Neutrophil (primary cell): ENCODE results near the gene CRYBA4.

Experiments used
- H3K27ac ChIP-seq: fragments of 200-600 bp; sonication (generic); 2 replicates; pipeline ENCODE4 v1.5.1; 2016; ENCODE audit warnings: mild to moderate bottlenecking, moderate library complexity
- H3K27me3 ChIP-seq: fragments of 200-600 bp; sonication (generic); 2 replicates; pipeline ENCODE4 v1.6.0; 2016; ENCODE audit warnings: mild to moderate bottlenecking
- H3K36me3 ChIP-seq: fragments of 200-600 bp; sonication (generic); 2 replicates; pipeline ENCODE4 v1.5.1; 2017
- H3K4me1 ChIP-seq, 2 experiments: fragments of 200-600 bp in 1 of 2; sonication (generic) in 1 of 2; 1 replicate in 1 of 2; 2 replicates in 1 of 2; pipeline versions ENCODE4 v1.5.1 to v1.6.1; 2013 to 2016; ENCODE audit warnings: low read depth in 1 of 2, low read length in 1 of 2, mild to moderate bottlenecking in 1 of 2, moderate library complexity in 1 of 2; ENCODE audit not compliant: control insufficient read depth in 1 of 2, insufficient read depth in 1 of 2
- H3K4me3 ChIP-seq, 2 experiments: fragments of 200-600 bp in 1 of 2; sonication (generic) in 1 of 2; 1 replicate in 1 of 2; 2 replicates in 1 of 2; pipeline ENCODE4 v1.5.1; 2013 to 2016; ENCODE audit warnings: low read depth in 1 of 2, low read length in 1 of 2, mild to moderate bottlenecking in 1 of 2, moderate library complexity in 1 of 2
- H3K9me3 ChIP-seq: fragments of 200-600 bp; sonication (generic); 2 replicates; pipeline ENCODE4 v1.5.1; 2016
- TF ChIP-seq, protein P1 (sequence below): fragments of 200-600 bp; sonication (generic); IDR thresholded peaks from 2 replicates; pipeline ENCODE4 v1.5.1; 2016; ENCODE audit warnings: antibody characterized with exemption

CRYBA4 gene

GRCh38 chr22:26660356-26660755 is 38.6 kb downstream of the CRYBA4 start:
- Histone ChIP-seq H3K27ac (peak overlapping the region; percentile 64), H3K27me3 (peaks cover 22% of the 10 kb centered on the region), H3K36me3 (no peaks in the 10 kb centered on the region), H3K4me3 (no peak overlapping the region), H3K4me1 (peaks cover 54 to 56% of the 10 kb centered on the region in 2 experiments), H3K9me3 (no peaks in the 10 kb centered on the region)
- TF ChIP-seq, protein P1, sequence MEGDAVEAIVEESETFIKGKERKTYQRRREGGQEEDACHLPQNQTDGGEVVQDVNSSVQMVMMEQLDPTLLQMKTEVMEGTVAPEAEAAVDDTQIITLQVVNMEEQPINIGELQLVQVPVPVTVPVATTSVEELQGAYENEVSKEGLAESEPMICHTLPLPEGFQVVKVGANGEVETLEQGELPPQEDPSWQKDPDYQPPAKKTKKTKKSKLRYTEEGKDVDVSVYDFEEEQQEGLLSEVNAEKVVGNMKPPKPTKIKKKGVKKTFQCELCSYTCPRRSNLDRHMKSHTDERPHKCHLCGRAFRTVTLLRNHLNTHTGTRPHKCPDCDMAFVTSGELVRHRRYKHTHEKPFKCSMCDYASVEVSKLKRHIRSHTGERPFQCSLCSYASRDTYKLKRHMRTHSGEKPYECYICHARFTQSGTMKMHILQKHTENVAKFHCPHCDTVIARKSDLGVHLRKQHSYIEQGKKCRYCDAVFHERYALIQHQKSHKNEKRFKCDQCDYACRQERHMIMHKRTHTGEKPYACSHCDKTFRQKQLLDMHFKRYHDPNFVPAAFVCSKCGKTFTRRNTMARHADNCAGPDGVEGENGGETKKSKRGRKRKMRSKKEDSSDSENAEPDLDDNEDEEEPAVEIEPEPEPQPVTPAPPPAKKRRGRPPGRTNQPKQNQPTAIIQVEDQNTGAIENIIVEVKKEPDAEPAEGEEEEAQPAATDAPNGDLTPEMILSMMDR, result no peak

GRCh38 chr22:26660961-26661578 is 39.3 kb downstream of the CRYBA4 start:
- H3K9me3 ChIP-seq, result no peaks in the 10 kb centered on the region
- no peak overlapping the region for H3K4me3 ChIP-seq
- peaks cover 59 to 62% of the 10 kb centered on the region in 2 experiments for H3K4me1 ChIP-seq
- TF ChIP-seq, protein P1, result no peak
- no peaks in the 10 kb centered on the region for H3K36me3 ChIP-seq
- H3K27ac ChIP-seq, result peak overlapping the region; percentile 64
- H3K27me3 ChIP-seq, result peaks cover 22% of the 10 kb centered on the region

DNA sequence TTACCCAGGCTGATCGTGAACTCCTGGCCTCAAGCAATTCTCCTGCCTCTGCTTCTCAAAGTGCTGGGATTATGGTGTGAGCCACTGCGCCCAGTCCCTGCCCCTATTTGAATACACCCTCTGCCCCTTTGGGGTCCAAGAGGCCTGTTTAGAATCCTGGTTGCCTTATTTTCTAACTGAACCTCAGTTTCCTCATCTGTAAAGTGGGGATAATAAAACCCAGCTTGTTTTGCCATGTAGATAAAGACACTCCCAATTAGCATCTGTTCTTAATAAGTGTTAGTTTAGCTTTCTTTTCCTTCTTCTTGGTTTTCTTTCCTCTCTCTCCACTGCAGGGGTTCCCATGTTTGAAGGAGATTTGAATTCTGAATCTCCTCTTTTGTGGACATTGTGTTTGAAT is 40.4 kb downstream of the CRYBA4 start:
- H3K27me3 ChIP-seq, result peaks cover 15% of the 10 kb centered on the region
- H3K4me3 ChIP-seq, result no peak overlapping the region
- no peak overlapping the region for H3K27ac ChIP-seq
- TF ChIP-seq, protein P1, result no peak
- H3K36me3 ChIP-seq, result no peaks in the 10 kb centered on the region
- H3K9me3 ChIP-seq, result no peaks in the 10 kb centered on the region
- H3K4me1 ChIP-seq, result peaks cover 55 to 56% of the 10 kb centered on the region in 2 experiments

DNA sequence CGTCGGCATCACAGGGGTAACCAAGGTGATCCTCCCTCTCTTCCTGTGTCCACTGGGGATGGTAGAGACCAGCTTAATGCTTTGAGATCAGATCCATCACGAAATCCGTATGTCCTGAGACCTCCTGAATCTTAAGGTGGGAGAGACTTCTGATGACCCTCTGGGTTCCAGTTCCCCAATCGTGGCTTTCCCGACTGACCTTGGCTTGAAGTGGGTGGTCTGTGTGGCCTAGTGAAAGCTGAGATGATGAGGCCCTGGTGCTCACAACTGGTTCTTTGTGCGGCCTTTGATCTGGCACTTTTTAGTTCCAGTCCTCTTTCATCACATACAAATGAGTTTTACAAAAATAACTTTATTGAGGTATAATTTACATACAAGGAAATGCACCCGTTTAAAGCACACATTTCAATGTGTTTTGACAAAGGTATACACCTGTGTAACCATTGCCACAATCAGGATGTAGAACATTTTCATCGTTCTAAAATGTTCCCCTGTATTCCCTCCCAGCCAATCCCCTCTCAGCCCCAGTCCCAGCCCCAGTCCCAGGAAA is 41.7 kb downstream of the CRYBA4 start:
- TF ChIP-seq, protein P1, result no peak
- Histone ChIP-seq H3K4me1 (peaks cover 44% of the 10 kb centered on the region in 2 experiments), H3K27me3 (peaks cover 2% of the 10 kb centered on the region), H3K4me3 (no peak overlapping the region), H3K9me3 (no peaks in the 10 kb centered on the region), H3K36me3 (no peaks in the 10 kb centered on the region), H3K27ac (no peak overlapping the region)

GRCh38 chr22:26665813-26666231 is 44.1 kb downstream of the CRYBA4 start:
- no peaks in the 10 kb centered on the region for H3K36me3 ChIP-seq
- TF ChIP-seq, protein P1, result no peak
- no peak overlapping the region for H3K4me3 ChIP-seq
- no peaks in the 10 kb centered on the region for H3K27me3 ChIP-seq
- H3K27ac ChIP-seq, result no peak overlapping the region
- H3K4me1 ChIP-seq, result peaks cover 44 to 46% of the 10 kb centered on the region in 2 experiments
- no peaks in the 10 kb centered on the region for H3K9me3 ChIP-seq
